ENCODE measurements around the gene RCAN1.

DNA sequence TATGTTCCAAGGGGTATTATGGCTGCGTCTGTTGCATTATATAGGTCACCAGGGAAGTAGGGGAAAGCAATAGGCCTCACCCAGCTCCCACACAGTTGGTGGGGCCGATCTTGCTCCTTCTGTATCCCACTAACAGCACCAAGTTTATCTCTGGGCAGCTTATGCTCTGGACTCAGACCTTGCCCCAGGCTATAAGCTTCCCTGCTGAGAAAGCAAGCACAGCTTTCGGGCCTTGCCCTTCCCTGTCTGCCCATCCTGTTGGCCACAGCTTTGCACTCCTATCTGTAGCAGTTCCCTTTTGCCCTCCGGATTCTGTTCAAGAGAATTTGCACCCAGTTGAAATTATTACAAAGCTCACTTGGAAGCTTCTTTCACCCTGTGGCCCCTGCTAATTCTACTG is 115.8 kb downstream of the RCAN1 start:
- TF ChIP-seq POLR2A (IDR thresholded peaks at IDR 0.05; ENCODE audit: low read depth, low read length): no peak
- TF ChIP-seq, protein P1, sequence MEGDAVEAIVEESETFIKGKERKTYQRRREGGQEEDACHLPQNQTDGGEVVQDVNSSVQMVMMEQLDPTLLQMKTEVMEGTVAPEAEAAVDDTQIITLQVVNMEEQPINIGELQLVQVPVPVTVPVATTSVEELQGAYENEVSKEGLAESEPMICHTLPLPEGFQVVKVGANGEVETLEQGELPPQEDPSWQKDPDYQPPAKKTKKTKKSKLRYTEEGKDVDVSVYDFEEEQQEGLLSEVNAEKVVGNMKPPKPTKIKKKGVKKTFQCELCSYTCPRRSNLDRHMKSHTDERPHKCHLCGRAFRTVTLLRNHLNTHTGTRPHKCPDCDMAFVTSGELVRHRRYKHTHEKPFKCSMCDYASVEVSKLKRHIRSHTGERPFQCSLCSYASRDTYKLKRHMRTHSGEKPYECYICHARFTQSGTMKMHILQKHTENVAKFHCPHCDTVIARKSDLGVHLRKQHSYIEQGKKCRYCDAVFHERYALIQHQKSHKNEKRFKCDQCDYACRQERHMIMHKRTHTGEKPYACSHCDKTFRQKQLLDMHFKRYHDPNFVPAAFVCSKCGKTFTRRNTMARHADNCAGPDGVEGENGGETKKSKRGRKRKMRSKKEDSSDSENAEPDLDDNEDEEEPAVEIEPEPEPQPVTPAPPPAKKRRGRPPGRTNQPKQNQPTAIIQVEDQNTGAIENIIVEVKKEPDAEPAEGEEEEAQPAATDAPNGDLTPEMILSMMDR (conservative IDR thresholded peaks at IDR 0.05; ENCODE audit: low read depth, low read length): no peak
- TF ChIP-seq, protein P2, sequence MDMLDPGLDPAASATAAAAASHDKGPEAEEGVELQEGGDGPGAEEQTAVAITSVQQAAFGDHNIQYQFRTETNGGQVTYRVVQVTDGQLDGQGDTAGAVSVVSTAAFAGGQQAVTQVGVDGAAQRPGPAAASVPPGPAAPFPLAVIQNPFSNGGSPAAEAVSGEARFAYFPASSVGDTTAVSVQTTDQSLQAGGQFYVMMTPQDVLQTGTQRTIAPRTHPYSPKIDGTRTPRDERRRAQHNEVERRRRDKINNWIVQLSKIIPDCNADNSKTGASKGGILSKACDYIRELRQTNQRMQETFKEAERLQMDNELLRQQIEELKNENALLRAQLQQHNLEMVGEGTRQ (IDR thresholded peaks at IDR 0.05; ENCODE audit: low read depth, low read length): no peak
- TF ChIP-seq RFX5 (IDR thresholded peaks at IDR 0.05; ENCODE audit: low read depth, low read length): no peak
- no peak for TF ChIP-seq RAD21 (IDR thresholded peaks at IDR 0.05; ENCODE audit: low read length)
- TF ChIP-seq MAFK (IDR thresholded peaks at IDR 0.05; ENCODE audit: low read depth, low read length): no peak

Data from IMR-90 (cell line).